T-helper 1 cell (primary cell): ENCODE data around the gene PLET1.
"Not testable (repeated sequence)": the region's sequence is repeated elsewhere in the genome, so short reads cannot be mapped to it uniquely, and the experiment has no call there.

Experiments used
- DNase-seq, 5 donors: peaks; one replicate each; pipeline ENCODE4 v3.0.0-alpha.2; 2012 to 2020

PLET1 gene

DNA sequence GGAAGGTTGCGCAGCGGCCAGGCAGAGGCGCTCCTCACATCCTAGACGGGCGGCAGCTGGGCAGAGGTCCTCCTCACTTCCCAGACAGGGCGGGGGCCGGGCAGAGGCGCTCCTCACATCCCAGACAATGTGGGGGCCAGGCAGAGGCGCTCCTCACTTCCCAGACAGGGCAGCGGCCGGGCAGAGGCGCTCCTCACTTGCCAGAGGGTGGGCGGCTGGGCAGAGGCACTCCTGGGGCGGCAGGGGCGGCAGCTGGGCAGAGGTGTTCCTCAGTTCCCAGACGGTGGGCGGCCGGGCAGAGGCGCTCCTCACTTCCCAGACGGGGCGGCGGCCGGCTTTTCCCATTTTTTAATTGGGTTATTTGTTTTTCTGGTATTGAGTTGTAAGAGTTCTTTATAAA, 54.6 kb downstream of the PLET1 start:
- no peak for DNase-seq

DNA sequence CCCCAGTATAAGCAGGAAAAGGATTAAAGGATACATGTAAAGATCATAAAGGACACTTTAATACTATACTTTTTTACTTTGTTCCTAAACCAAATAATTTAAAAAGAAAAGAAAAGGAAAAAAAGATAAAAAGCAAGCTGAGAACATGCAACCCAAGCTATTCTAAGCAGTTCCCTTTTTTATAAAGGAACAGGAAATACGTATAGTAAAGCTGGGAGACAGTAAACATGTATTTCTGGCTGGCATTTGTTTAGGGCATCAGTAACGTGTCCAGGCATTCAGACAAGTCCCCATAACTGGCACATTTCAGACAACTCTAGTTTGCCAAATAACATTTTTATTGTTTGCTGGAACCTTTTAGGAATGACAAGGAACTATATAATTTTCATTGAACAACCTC, 60.4 kb downstream of the PLET1 start:
- no peak for DNase-seq

- not testable (repeated sequence) for DNase-seq
These were observed 61.6 kb downstream of the PLET1 start for GRCh38 chr11:112199101-112199500.
